SU-DHL-6 (cell line): ENCODE measurements around the gene RAD23B.

ENCODE experiments used
- EZH2phosphoT487 ChIP-seq: fragments of 200-600 bp; sonication (generic), shearing (Covaris generic); conservative IDR thresholded peaks from 2 replicates; pipeline ENCODE4 v1.6.1; 2018; ENCODE audit warnings: mild to moderate bottlenecking, antibody characterized with exemption, low read length, moderate library complexity, mixed read lengths
- TF ChIP-seq, protein P1 (sequence below): fragments of 200-600 bp; sonication (generic); IDR thresholded peaks from one replicate; pipeline ENCODE4 v1.5.1; 2017; ENCODE audit warnings: antibody characterized with exemption, mild to moderate bottlenecking, low read length, moderate library complexity; ENCODE audit not compliant: insufficient read depth, poor library complexity, severe bottlenecking

DNA sequence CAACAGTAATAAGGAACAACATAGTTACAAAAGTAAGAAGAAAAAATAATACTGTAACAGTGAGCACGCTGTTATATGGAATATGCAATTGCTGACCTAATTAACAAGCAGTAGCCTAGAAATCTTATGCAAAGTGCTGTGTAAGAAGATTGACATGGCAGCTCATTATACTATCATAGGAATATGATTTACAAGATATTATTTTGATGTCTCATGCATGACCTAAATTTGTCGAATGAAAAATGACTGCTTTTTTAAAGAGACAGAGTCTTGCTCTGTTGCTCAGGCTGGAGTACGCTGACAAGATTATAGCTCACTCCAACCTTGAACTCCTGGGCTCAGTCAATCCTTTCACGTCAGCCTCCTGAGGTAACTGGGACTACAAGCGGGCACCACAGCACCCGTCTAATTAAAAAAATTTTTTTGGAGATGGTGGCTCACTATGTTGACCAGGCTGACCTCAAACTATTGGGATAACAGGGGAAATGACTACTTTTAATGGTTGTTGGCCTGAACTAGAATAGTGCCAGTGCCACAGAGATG is 10.5 kb downstream of the RAD23B start:
- TF ChIP-seq, protein P1, sequence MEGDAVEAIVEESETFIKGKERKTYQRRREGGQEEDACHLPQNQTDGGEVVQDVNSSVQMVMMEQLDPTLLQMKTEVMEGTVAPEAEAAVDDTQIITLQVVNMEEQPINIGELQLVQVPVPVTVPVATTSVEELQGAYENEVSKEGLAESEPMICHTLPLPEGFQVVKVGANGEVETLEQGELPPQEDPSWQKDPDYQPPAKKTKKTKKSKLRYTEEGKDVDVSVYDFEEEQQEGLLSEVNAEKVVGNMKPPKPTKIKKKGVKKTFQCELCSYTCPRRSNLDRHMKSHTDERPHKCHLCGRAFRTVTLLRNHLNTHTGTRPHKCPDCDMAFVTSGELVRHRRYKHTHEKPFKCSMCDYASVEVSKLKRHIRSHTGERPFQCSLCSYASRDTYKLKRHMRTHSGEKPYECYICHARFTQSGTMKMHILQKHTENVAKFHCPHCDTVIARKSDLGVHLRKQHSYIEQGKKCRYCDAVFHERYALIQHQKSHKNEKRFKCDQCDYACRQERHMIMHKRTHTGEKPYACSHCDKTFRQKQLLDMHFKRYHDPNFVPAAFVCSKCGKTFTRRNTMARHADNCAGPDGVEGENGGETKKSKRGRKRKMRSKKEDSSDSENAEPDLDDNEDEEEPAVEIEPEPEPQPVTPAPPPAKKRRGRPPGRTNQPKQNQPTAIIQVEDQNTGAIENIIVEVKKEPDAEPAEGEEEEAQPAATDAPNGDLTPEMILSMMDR, result no peak
- TF ChIP-seq EZH2phosphoT487, result no peak
